ENCODE data around the gene RNF114. TPM values are rescaled to one million over a fixed set of nuclear protein-coding genes. Genes with fewer than 3 reads are reported as not detected.
"Not testable (repeated sequence)": the region's sequence is repeated elsewhere in the genome, so short reads cannot be mapped to it uniquely, and the experiment has no call there.

The RNF114 gene
- total and polyA plus RNA-seq, 4 donors: 37.6 to 69.7 (median 60.0) TPM

- H3K27ac ChIP-seq (ENCODE audit: low read depth in 1 of 2, low read length in 1 of 2): no peak overlapping the region
- no peak overlapping the region for H3K9ac ChIP-seq (ENCODE audit: insufficient read depth in 1 of 2, low read length in 2 of 2)
- WGBS, 2 donors: 88% methylated on average over 8 of the region's 8 CpGs
- no peak for DNase-seq
- H3K27me3 ChIP-seq (ENCODE audit: control insufficient read depth in 3 of 3, insufficient read depth in 3 of 3, low read length in 2 of 3): no peaks in the 10 kb centered on the region
- H3K9me3 ChIP-seq (ENCODE audit: control insufficient read depth in 4 of 4, insufficient read depth in 3 of 4, low read length in 3 of 4): no peaks in the 10 kb centered on the region
- no peak for TF ChIP-seq CTCF (IDR thresholded peaks at IDR 0.05; ENCODE audit: control extremely low read depth, extremely low read depth)
- no peak overlapping the region for H3K4me3 ChIP-seq
- H3K36me3 ChIP-seq (ENCODE audit: control insufficient read depth in 4 of 4, insufficient read depth in 4 of 4, low read length in 4 of 4): no peaks in the 10 kb centered on the region
- H3K4me1 ChIP-seq (ENCODE audit: control insufficient read depth in 5 of 5, insufficient read depth in 5 of 5, low read length in 5 of 5): no peaks in the 10 kb centered on the region
- ATAC-seq (ENCODE audit: insufficient read depth, low FRiP score): no peak
Observed at GRCh38 chr20:49970498-49970897, 34.3 kb downstream of the RNF114 start.

GRCh38 chr20:49973981-49974380, 37.8 kb downstream of the RNF114 start:
- TF ChIP-seq CTCF (IDR thresholded peaks at IDR 0.05; ENCODE audit: control extremely low read depth, extremely low read depth): no peak
- Histone ChIP-seq H3K9ac (ENCODE audit: insufficient read depth in 1 of 2, low read length in 2 of 2) (no peak overlapping the region), H3K9me3 (ENCODE audit: control insufficient read depth in 4 of 4, insufficient read depth in 3 of 4, low read length in 3 of 4) (no peaks in the 10 kb centered on the region), H3K4me3 (no peak overlapping the region), H3K27me3 (ENCODE audit: control insufficient read depth in 3 of 3, insufficient read depth in 3 of 3, low read length in 2 of 3) (no peaks in the 10 kb centered on the region), H3K4me1 (ENCODE audit: control insufficient read depth in 5 of 5, insufficient read depth in 5 of 5, low read length in 5 of 5) (no peaks in the 10 kb centered on the region), H3K27ac (ENCODE audit: low read depth in 1 of 2, low read length in 1 of 2) (no peak overlapping the region), H3K36me3 (ENCODE audit: control insufficient read depth in 4 of 4, insufficient read depth in 4 of 4, low read length in 4 of 4) (no peaks in the 10 kb centered on the region)
- WGBS, 2 donors: 71 to 93% methylated on average over 4 of the region's 4 CpGs
- DNase-seq: no peak
- no peak for ATAC-seq (ENCODE audit: insufficient read depth, low FRiP score)

GRCh38 chr20:49976542-49976941, 40.3 kb downstream of the RNF114 start:
- Histone ChIP-seq H3K36me3 (ENCODE audit: control insufficient read depth in 4 of 4, insufficient read depth in 4 of 4, low read length in 4 of 4) (no peaks in the 10 kb centered on the region), H3K9ac (ENCODE audit: insufficient read depth in 1 of 2, low read length in 2 of 2) (no peak overlapping the region), H3K4me1 (ENCODE audit: control insufficient read depth in 5 of 5, insufficient read depth in 5 of 5, low read length in 5 of 5) (peaks cover 0 to 3% (median 0%) of the 10 kb centered on the region in 5 donors), H3K9me3 (ENCODE audit: control insufficient read depth in 4 of 4, insufficient read depth in 3 of 4, low read length in 3 of 4) (no peaks in the 10 kb centered on the region), H3K4me3 (no peak overlapping the region), H3K27ac (ENCODE audit: low read depth in 1 of 2, low read length in 1 of 2) (no peak overlapping the region), H3K27me3 (ENCODE audit: control insufficient read depth in 3 of 3, insufficient read depth in 3 of 3, low read length in 2 of 3) (no peaks in the 10 kb centered on the region)
- no peak for DNase-seq
- TF ChIP-seq CTCF (IDR thresholded peaks at IDR 0.05; ENCODE audit: control extremely low read depth, extremely low read depth): no peak
- no peak for ATAC-seq (ENCODE audit: insufficient read depth, low FRiP score)
- WGBS, 2 donors: 78 to 83% methylated on average over 2 of the region's 2 CpGs

- 97% methylated on average over 2 of the region's 2 CpGs for WGBS, 2 donors
- ATAC-seq (ENCODE audit: insufficient read depth, low FRiP score): not testable (repeated sequence)
Observed at GRCh38 chr20:49977740-49978139, 41.5 kb downstream of the RNF114 start.

More at GRCh38 chr20:49977740-49978139, 41.5 kb downstream of the RNF114 start:
- H3K27ac ChIP-seq (ENCODE audit: low read depth in 1 of 2, low read length in 1 of 2); H3K9ac ChIP-seq (ENCODE audit: insufficient read depth in 1 of 2, low read length in 2 of 2); H3K4me1 ChIP-seq (ENCODE audit: control insufficient read depth in 5 of 5, insufficient read depth in 5 of 5, low read length in 5 of 5); H3K27me3 ChIP-seq (ENCODE audit: control insufficient read depth in 3 of 3, insufficient read depth in 3 of 3, low read length in 2 of 3); DNase-seq; H3K36me3 ChIP-seq (ENCODE audit: control insufficient read depth in 4 of 4, insufficient read depth in 4 of 4, low read length in 4 of 4); H3K9me3 ChIP-seq (ENCODE audit: control insufficient read depth in 4 of 4, insufficient read depth in 3 of 4, low read length in 3 of 4); H3K4me3 ChIP-seq: not testable (repeated sequence)
